Measurements from ENCODE around the gene CDC45.

CDC45 gene

GRCh38 chr22:19472233-19472632, 7.5 kb upstream of the CDC45 start:
- TF ChIP-seq GATA2 (IDR thresholded peaks at IDR 0.05; ENCODE audit: low read depth, low read length) (no peak), GATA3 (IDR thresholded peaks at IDR 0.05; ENCODE audit: low read depth, low read length) (no peak)

GRCh38 chr22:19473578-19473977, 6.1 kb upstream of the CDC45 start:
- TF ChIP-seq GATA3 (IDR thresholded peaks at IDR 0.05; ENCODE audit: low read depth, low read length) (no peak), GATA2 (IDR thresholded peaks at IDR 0.05; ENCODE audit: low read depth, low read length) (no peak)

DNA sequence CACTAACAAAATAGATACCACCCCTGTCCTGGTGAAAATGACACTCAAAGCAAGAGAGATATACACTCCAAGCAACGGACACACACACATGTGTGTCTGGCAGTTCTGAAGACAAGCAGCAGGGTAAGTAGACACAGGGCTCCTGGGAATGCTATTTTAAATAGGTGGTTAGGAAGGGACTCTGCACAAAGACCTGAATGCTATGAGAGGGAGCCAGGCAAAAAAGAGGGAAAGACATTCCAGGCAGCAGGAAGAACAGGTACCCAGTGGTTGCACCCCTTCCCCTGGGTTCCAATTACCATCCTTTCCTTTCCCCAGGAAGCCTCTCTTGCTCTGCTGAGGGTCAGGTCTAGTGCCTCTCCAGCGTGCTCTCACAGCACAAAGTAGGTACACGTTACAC, 3.7 kb upstream of the CDC45 start:
- TF ChIP-seq GATA2 (IDR thresholded peaks at IDR 0.05; ENCODE audit: low read depth, low read length) (no peak), GATA3 (IDR thresholded peaks at IDR 0.05; ENCODE audit: low read depth, low read length) (no peak)

DNA sequence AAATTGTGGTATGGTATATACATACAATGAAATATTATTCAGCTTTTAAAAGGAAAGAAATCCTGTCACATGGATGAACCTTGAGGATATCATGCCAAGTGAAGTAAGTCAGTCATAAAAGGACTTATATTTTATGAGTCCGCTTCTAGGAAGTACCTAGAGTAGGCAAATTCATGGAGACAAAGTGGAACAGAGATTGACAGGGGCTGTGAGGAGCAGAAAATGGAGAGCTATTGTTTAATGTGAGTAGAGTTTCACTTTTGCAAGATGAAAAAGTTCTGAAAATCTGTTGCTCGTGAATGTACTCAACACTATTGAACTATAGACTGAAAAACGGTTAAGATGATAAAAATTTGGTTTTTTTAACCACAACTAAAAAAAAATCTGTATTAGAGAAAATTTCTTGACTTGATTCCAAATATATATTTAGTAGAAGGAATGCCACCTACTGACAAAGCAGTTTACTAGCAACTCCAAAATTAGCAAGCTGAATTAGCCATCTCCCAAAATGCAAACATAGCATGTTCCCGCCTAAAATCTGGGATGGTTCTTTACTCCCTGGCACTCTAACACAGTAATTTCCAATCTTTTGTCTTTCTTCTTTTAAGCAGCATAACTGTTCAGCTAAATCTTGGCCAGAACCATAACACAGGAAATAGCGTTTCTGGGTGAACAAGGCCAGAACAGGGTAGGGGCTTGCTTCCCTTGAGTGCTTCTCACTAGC, 2.2 kb upstream of the CDC45 start:
- TF ChIP-seq GATA2 (IDR thresholded peaks at IDR 0.05; ENCODE audit: low read depth, low read length) (no peak), GATA3 (IDR thresholded peaks at IDR 0.05; ENCODE audit: low read depth, low read length) (no peak)

DNA sequence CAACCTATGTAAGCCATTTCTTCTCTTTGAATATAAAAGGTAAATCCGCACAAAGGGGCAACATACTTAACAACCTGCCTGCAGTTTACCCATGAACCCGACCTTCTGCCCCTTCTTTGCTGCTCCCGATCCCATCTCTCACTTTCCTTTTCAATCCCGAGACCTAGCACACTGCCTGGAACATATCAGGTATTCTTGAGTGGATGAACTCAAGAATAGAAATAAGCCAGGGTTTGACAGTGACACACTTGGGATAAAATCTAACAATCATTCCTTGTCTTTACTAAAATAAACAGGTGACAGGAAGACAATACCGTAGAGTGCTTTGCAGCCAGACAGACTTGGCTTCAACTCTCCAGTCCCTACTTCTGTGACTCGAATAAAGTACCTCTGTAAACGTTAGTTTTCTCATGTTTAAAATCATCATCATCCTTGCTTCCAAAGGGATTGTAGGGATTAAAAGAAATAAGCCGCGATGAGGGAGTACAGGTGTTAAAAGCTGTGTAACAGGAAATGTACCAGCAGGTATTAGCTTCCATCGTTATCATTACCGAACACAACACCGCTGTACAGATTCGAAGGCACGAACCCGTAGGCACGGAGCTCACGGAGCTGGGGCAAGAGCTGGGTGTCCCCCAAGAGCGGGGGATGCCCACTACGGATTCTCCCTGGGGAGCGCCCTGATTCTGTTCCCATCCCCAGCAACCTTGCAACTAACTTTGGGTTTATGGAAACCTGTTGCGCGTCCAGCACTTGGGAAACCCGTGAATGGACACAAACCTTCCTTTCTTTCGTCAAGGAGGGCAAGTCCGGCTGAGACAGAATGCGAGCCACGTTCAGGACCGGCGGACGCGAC, 1.4 kb upstream of the CDC45 start:
- no peak for TF ChIP-seq GATA3 (IDR thresholded peaks at IDR 0.05; ENCODE audit: low read depth, low read length)

- TF ChIP-seq GATA2 (IDR thresholded peaks at IDR 0.05; ENCODE audit: low read depth, low read length) (no peak), GATA3 (IDR thresholded peaks at IDR 0.05; ENCODE audit: low read depth, low read length) (no peak)
Measured at GRCh38 chr22:19478901-19479354, 792 bp upstream of the CDC45 start, which contains the start of gene UFD1. Gene UFD1, minus strand, starts transcription at chr22:19479193. Its CDS starts 108 bp downstream, at chr22:19479085.

DNA sequence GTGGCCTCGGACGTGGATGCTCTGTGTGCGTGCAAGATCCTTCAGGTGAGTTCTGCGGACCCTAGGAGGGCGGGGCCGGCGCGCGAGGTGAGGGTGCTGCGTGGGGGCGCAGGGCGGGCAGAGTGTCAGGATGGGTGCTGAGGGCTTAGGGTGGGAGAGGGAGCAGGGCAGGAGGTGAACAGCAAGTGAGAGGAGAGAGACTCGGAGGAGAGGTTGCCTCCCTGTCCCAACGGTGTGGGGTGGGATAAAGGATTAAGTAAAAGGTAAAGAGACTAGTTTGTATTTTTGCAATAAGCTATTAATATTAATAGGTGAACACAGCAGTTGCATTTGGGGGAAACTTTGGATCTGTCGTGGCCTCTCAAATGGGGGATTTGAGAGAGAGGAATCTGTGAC, 451 bp downstream of the CDC45 start:
- TF ChIP-seq GATA2 (IDR thresholded peaks at IDR 0.05; ENCODE audit: low read depth, low read length) (no peak), GATA3 (IDR thresholded peaks at IDR 0.05; ENCODE audit: low read depth, low read length) (no peak)

GRCh38 chr22:19480789-19481188, 1.1 kb downstream of the CDC45 start:
- TF ChIP-seq GATA3 (IDR thresholded peaks at IDR 0.05; ENCODE audit: low read depth, low read length) (no peak), GATA2 (IDR thresholded peaks at IDR 0.05; ENCODE audit: low read depth, low read length) (no peak)

DNA sequence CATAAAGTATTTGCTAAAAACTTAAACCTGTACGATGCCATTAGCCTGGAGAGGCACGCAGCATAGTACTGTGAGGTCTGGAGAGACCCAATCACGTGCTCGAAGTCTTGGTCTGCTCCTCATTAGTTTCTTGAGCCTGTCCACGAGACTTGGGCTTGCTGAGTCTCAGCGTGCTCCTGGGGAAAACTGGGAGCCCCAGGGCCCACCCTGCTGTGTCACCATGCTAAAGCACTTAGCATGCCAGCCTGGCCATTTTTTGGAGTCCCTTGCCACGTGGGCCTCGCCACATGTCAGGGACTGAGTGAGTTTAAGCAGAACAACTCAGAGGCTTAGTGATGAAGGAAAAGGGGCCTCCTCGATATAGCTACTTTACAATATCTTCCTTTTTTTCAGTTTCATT, 2.6 kb downstream of the CDC45 start:
- no peak for TF ChIP-seq GATA2 (IDR thresholded peaks at IDR 0.05; ENCODE audit: low read depth, low read length)
- TF ChIP-seq GATA3 (IDR thresholded peaks at IDR 0.05; ENCODE audit: low read depth, low read length) = no peak

- TF ChIP-seq GATA3 (IDR thresholded peaks at IDR 0.05; ENCODE audit: low read depth, low read length) (no peak), GATA2 (IDR thresholded peaks at IDR 0.05; ENCODE audit: low read depth, low read length) (no peak)
Measured at GRCh38 chr22:19483481-19484244, 3.9 kb downstream of the CDC45 start.

DNA sequence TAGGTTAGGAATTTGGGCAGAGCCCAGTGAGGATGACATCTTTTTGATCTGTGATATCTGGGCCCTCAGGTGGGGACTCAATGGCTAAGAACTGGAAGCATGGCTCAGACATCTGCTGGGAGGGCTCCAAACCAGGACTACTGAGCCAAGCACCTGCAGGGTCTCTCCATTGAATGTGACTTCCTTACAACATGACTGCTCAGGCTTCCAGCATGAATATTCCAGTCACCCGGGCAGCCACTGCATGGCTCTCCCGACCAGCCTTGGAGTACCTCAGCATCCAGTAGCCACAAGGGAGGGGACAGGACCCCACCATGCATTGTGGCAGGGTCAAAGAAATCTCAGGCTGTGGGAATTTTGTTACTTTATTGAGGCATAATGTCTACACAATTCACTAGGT, 8.6 kb downstream of the CDC45 start:
- TF ChIP-seq GATA2 (IDR thresholded peaks at IDR 0.05; ENCODE audit: low read depth, low read length) (no peak), GATA3 (IDR thresholded peaks at IDR 0.05; ENCODE audit: low read depth, low read length) (no peak)

DNA sequence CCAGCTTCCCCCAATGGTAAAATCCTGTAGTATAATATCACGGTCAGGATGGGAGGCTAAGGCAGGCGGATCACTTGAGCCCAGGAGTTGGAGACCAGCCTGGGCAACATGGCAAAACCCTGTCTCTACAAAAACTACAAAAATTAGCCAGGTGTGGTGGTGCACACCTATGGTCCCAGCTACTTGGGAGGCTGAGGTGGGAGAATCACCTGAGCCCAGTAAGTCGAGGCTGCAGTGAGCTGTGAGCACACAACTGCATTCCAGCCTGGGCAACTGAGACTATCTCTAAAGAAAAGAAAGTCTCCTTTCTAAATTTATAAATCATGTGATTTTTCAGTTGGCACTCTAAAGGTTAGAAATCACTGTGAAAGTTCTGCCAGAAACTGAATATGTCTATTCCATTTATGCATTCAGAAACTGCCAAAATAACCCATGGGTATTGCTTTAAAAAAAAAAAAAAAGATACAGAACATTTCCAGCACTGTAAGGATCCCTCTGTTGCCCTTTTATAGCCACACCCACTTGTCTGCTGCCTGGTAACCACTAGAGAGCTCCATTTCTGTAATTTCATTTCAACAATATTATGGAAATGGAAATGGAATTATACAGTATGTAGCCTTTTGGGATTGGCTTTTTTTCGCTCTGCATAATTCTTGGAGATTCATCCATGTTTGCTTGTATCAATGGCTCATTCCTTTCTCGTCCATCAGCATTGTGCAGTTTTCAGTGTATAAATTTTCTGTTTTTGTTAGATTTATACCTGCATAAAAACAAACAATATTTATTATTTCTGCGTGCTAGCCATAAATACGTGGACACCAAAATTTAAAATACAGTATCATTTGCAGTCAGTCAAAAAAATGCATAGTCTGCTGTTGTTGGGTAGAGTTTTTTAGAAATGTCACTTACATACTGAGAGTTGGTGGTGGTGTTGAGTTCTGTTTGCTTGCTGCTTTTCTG, 9.4 kb downstream of the CDC45 start:
- TF ChIP-seq GATA2 (IDR thresholded peaks at IDR 0.05; ENCODE audit: low read depth, low read length) = no peak
- no peak for TF ChIP-seq GATA3 (IDR thresholded peaks at IDR 0.05; ENCODE audit: low read depth, low read length)

GRCh38 chr22:19490628-19491230, 11.0 kb downstream of the CDC45 start:
- TF ChIP-seq GATA3 (IDR thresholded peaks at IDR 0.05; ENCODE audit: low read depth, low read length) (no peak), GATA2 (IDR thresholded peaks at IDR 0.05; ENCODE audit: low read depth, low read length) (no peak)

All from SH-SY5Y (cell line).